Erythroblast (primary cell): Measurements from ENCODE around the gene ZNF485.
"Not testable (repeated sequence)": the region's sequence is repeated elsewhere in the genome, so short reads cannot be mapped to it uniquely, and the experiment has no call there.

Experiments used
- GATA1 ChIP-seq: IDR thresholded peaks from 2 replicates; pipeline ENCODE4 v1.6.1; 2011; ENCODE audit warnings: low read depth, mild to moderate bottlenecking, control low read depth, low read length, moderate library complexity
- POLR2A ChIP-seq: IDR thresholded peaks from 2 replicates; pipeline ENCODE4 v1.6.1; 2011; ENCODE audit warnings: mild to moderate bottlenecking, low read length

DNA sequence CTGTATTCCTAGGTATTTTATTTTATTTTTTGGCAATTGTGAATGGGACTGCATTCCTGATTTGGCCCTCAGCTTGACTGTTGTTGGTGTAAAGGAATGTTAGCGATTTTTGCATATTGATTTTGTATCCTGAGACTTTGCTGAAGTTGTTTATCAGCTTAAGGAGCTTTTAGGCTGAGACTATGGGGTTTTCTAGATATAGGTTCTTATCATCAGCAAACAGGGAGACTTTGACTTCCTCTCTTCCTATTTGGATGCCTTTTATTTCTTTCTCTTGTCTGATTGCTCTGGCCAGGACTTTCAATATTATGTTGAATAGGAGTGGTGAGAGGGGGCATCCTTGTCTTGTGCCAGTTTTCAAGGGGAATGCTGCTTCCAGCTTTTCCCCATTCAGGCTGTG is 29.6 kb downstream of the ZNF485 start:
- not testable (repeated sequence) for TF ChIP-seq POLR2A, GATA1
